IMR-90 (cell line): Measurements from ENCODE around the gene DNAJC5. TPM values are rescaled to one million over a fixed set of nuclear protein-coding genes. Genes with fewer than 3 reads are reported as not detected.

Experiments used
- ATAC-seq: fragments of 200-7000 bp; cut with Tn5 transposase; 2 replicates; pipeline ENCODE4 v1.9.1; 2020; ENCODE audit warnings: low read depth, mild to moderate bottlenecking, moderate library complexity
- BruUV-seq: library from RNA; stranded (reverse); fragments of 400-500 nt; replicated peaks from 2 replicates; lab custom pipeline; 2021; lab: Mats Ljungman, UMichigan
- CTCF ChIA-PET: fragments of 300-600 bp; formaldehyde crosslinking; extraction: SDS; loops from one replicate; lab custom pipeline; 2021; ENCODE audit warnings: antibody characterized with exemption; lab: Yijun Ruan, JAX
- POLR2A ChIA-PET: fragments of 300-600 bp; sonication (Branson Sonifier 250); formaldehyde crosslinking; loops from one replicate; lab custom pipeline; 2022; ENCODE audit warnings: antibody characterized with exemption; ENCODE audit not compliant: unreplicated experiment; lab: Charles Lee
- DNase-seq: peaks from one replicate; pipeline ENCODE4 v3.0.0; 2013
- H2AFZ ChIP-seq: replicated peaks from 2 replicates; pipeline ENCODE3; 2013; ENCODE audit warnings: low read length, mild to moderate bottlenecking; ENCODE audit not compliant: poor library complexity
- H2AK5ac ChIP-seq: 2 replicates; pipeline ENCODE4 v1.6.1; 2013; ENCODE audit warnings: low read depth, low read length, inconsistent platforms
- H2AK9ac ChIP-seq: replicated peaks from 2 replicates; pipeline ENCODE3; 2013; ENCODE audit warnings: mild to moderate bottlenecking, low read depth, low read length, moderate library complexity; ENCODE audit not compliant: poor library complexity
- H2BK120ac ChIP-seq: 2 replicates; pipeline ENCODE4 v1.6.1; 2013; ENCODE audit warnings: low read depth, low read length, inconsistent platforms
- H2BK15ac ChIP-seq: 3 replicates; pipeline ENCODE4 v1.6.1; 2013; ENCODE audit warnings: low read depth, low read length, inconsistent platforms
- H2BK20ac ChIP-seq: 2 replicates; pipeline ENCODE4 v1.6.1; 2013; ENCODE audit warnings: low read depth, mild to moderate bottlenecking, inconsistent platforms, low read length, moderate library complexity
- H2BK5ac ChIP-seq: 2 replicates; pipeline ENCODE4 v1.6.1; 2013; ENCODE audit warnings: mild to moderate bottlenecking, low read depth, low read length, inconsistent platforms; ENCODE audit not compliant: poor library complexity, severe bottlenecking
- H3K14ac ChIP-seq: replicated peaks from 2 replicates; pipeline ENCODE4 v1.6.1; 2013; ENCODE audit warnings: low read depth, low read length, inconsistent platforms
- H3K18ac ChIP-seq: 2 replicates; pipeline ENCODE4 v1.6.1; 2013; ENCODE audit warnings: low read depth, low read length, control low read depth
- H3K23ac ChIP-seq: 2 replicates; pipeline ENCODE4 v1.6.1; 2013; ENCODE audit warnings: low read depth, low read length, inconsistent platforms
- H3K27ac ChIP-seq: 2 replicates; pipeline ENCODE4 v1.5.1; 2013; ENCODE audit warnings: mild to moderate bottlenecking, control low read depth, low read length; ENCODE audit not compliant: insufficient read depth
- H3K27me3 ChIP-seq: 2 replicates; pipeline ENCODE4 v1.6.1; 2013; ENCODE audit warnings: low read length; ENCODE audit not compliant: control insufficient read depth, insufficient read depth
- H3K36me3 ChIP-seq: 2 replicates; pipeline ENCODE4 v1.6.1; 2013; ENCODE audit warnings: low read length, mixed read lengths; ENCODE audit not compliant: control insufficient read depth, insufficient read depth
- H3K4ac ChIP-seq: 2 replicates; pipeline ENCODE4 v1.6.1; 2013; ENCODE audit warnings: low read depth, low read length, inconsistent platforms
- H3K4me1 ChIP-seq: 2 replicates; pipeline ENCODE4 v1.6.1; 2013; ENCODE audit warnings: low read length, mixed read lengths; ENCODE audit not compliant: control insufficient read depth, insufficient read depth
- H3K4me2 ChIP-seq: 2 replicates; pipeline ENCODE4 v1.6.1; 2013; ENCODE audit warnings: low read depth, mild to moderate bottlenecking, control low read depth, low read length, moderate library complexity
- H3K4me3 ChIP-seq: 2 replicates; pipeline ENCODE4 v1.5.1; 2013; ENCODE audit warnings: low read depth, mild to moderate bottlenecking, control low read depth, low read length, moderate library complexity; ENCODE audit not compliant: insufficient read depth
- H3K56ac ChIP-seq: 2 replicates; pipeline ENCODE4 v1.6.1; 2013; ENCODE audit warnings: low read length, inconsistent platforms; ENCODE audit not compliant: insufficient read depth; ENCODE audit errors: extremely low read depth
- H3K79me1 ChIP-seq, 2 experiments: 2 replicates each; pipeline ENCODE4 v1.6.1; 2013; ENCODE audit warnings: low read length in 2 of 2, inconsistent platforms in 1 of 2, low read depth in 1 of 2
- H3K9ac ChIP-seq: 2 replicates; pipeline ENCODE4 v1.6.1; 2013; ENCODE audit warnings: low read depth, low read length, control low read depth
- H3K9me1 ChIP-seq: 2 replicates; pipeline ENCODE4 v1.6.1; 2013; ENCODE audit warnings: low read length, inconsistent platforms; ENCODE audit not compliant: insufficient read depth
- H3K9me3 ChIP-seq: 2 replicates; pipeline ENCODE4 v1.6.1; 2013; ENCODE audit warnings: low read length; ENCODE audit not compliant: control insufficient read depth, insufficient read depth
- H4K20me1 ChIP-seq: 2 replicates; pipeline ENCODE4 v1.6.1; 2013; ENCODE audit warnings: low read length, inconsistent platforms; ENCODE audit not compliant: insufficient read depth
- H4K5ac ChIP-seq: 2 replicates; pipeline ENCODE4 v1.6.1; 2013; ENCODE audit warnings: mild to moderate bottlenecking, low read depth, low read length, control low read depth
- H4K8ac ChIP-seq, 2 experiments: 2 replicates each; pipeline ENCODE4 v1.6.1; 2013; ENCODE audit warnings: low read depth in 2 of 2, low read length in 2 of 2, control low read depth in 1 of 2, inconsistent platforms in 1 of 2
- H4K91ac ChIP-seq: 2 replicates; pipeline ENCODE4 v1.6.1; 2013; ENCODE audit warnings: low read depth, low read length, inconsistent platforms; ENCODE audit not compliant: insufficient read depth
- CTCF ChIP-seq: conservative IDR thresholded peaks from 2 replicates; pipeline ENCODE4 v1.5.1; 2012; ENCODE audit warnings: mild to moderate bottlenecking, low read depth, low read length, improper control_type of control experiment
- RAD21 ChIP-seq: IDR thresholded peaks from 2 replicates; pipeline ENCODE4 v1.6.1; 2012; ENCODE audit warnings: low read length, improper control_type of control experiment
- WGBS, 2 experiments: methylation state at CpG; one replicate each; pipeline versions ENCODE4 v1.1.5 to v1.1.7; 2013; ENCODE audit warnings: missing lambda C conversion rate in 2 of 2; ENCODE audit not compliant: insufficient read length in 1 of 2; ENCODE audit errors: extremely low coverage in 2 of 2; 5-methylcytosine and 5-hydroxymethylcytosine counted together
- dilution Hi-C: fragments of 300-500 bp; cut with HindIII; formaldehyde crosslinking; loops from one replicate; pipeline ENCODE4 v1.14.3; 2018; ENCODE audit warnings: low sequenced_read_pairs; ENCODE audit not compliant: unreplicated experiment
- in situ Hi-C: fragments of 300-500 bp; cut with MboI; formaldehyde crosslinking; loops from 3 replicates; pipeline ENCODE4 v1.14.3; 2019; ENCODE audit warnings: low sequenced_read_pairs, inconsistent platforms, mixed read lengths
- intact Hi-C: fragments of 100-400 bp; cut with micrococcal nuclease; formaldehyde crosslinking; loops from 2 replicates; pipeline ENCODE4 v1.10.0; 2022
- polyA plus RNA-seq, 3 experiments: library from polyadenylated mRNA; depleted of rRNA; stranded (reverse); fragments of >200 nt; gene quantifications; 2 replicates each; pipeline ENCODE4 v1.2.3, GENCODE V29; 2012; ENCODE audit warnings: low replicate concordance in 1 of 3
- total RNA-seq: library from RNA; depleted of rRNA; stranded (reverse); fragments of >200 nt; gene quantifications from 2 replicates; pipeline ENCODE4 v1.2.3, GENCODE V29; 2012

Gene DNAJC5
- total and polyA plus RNA-seq, 2 of the 4 experiments (the other 2 are of a cell fraction), result 35.6 to 45.2 TPM

- H3K4ac ChIP-seq, result no peak overlapping the region
- CTCF ChIA-PET, result interaction anchor here (0.6 kb wide), 1 partner anchor 40 kb away, joined by 3 read pairs; no protein-coding TSS in a partner anchor
- intact Hi-C loops, result no loop called here
Observed at GRCh38 chr20:63886054-63886419, 8.9 kb upstream of the DNAJC5 start.

More at GRCh38 chr20:63886054-63886419, 8.9 kb upstream of the DNAJC5 start:
- no peak for TF ChIP-seq CTCF
- TF ChIP-seq RAD21, result no peak
- Histone ChIP-seq H2BK5ac (no peak overlapping the region), H2BK20ac (no peak overlapping the region), H2BK15ac (no peak overlapping the region), H2AFZ (no peak overlapping the region), H4K8ac (no peak overlapping the region), H3K56ac (no peak overlapping the region), H2BK120ac (no peak overlapping the region), H2AK5ac (no peak overlapping the region), H4K91ac (no peak overlapping the region), H3K18ac (no peak overlapping the region), H3K27me3 (no peaks in the 10 kb centered on the region), H3K27ac (no peak overlapping the region), H3K4me3 (no peak overlapping the region), H3K36me3 (peaks cover 82% of the 10 kb centered on the region), H3K4me1 (peaks cover 9% of the 10 kb centered on the region), H3K9me3 (no peaks in the 10 kb centered on the region), H3K9me1 (peaks cover 8% of the 10 kb centered on the region), H3K23ac (no peak overlapping the region), H3K79me1 (peaks cover 30 to 79% of the 10 kb centered on the region in 2 experiments), H3K14ac (no peak overlapping the region), H2AK9ac (no peak overlapping the region), H3K9ac (no peak overlapping the region), H4K20me1 (peaks cover 82% of the 10 kb centered on the region), H3K4me2 (no peak overlapping the region), H4K5ac (no peak overlapping the region)
- no TSS peak for BruUV-seq
- 90% methylated on average over 6 of the region's 14 CpGs; no CpG with 5 or more reads in 1 of the 2 experiments for WGBS, 2 experiments
- POLR2A ChIA-PET, result no interaction called here
- ATAC-seq (no peak), DNase-seq (no peak)
- dilution Hi-C loops, result no loop called here
- in situ Hi-C loops, result no loop called here
